Fibroblast of peridontal ligament (primary cell): ENCODE data around the gene RYR3.
A peak's percentile ranks its signal among the peaks of the same experiment; 100 is the strongest.

Source experiments
- DNase-seq: peaks from one replicate; pipeline ENCODE4 v3.0.0-alpha.2; 2010; ENCODE audit errors: extremely low read depth

The RYR3 gene

DNA sequence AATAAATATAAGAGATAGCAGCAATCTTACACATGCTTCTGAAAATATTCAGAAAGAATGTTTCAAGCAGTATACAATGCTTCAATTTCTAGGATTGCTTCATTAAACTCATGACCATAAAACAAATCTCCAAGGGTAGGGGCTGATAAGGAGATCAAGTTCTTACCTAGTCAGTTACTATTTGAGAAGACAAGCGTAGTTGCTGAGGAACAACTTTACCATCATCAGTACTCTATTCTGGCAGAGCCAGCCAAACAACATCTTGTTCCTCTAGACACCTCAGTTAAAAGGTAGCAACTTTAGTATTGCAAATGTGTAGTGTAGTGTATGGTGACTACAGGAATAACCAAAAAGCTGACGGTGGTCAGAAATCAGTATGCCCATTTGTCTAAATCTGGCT, 572.2 kb downstream of the RYR3 start:
- no peak for DNase-seq

DNA sequence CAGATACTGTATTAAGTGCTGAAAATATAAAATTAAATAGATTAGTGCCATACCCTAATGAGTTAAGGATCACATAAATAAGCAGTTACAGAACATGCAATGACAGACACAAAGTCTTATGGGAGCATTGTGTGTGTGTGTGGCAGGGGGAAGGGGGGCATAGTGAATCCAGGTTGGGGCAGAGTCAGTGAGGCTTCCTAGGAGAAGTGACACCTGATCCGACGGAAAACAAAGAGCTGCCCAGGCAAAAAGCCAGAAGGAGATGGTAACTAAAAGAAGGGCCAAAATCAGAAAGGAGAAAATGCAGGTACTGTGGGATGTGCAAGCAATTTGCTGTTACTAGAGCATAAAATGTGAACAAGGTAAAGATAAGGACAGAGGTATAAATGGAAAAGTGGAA, 577.4 kb downstream of the RYR3 start:
- DNase-seq = no peak

DNA sequence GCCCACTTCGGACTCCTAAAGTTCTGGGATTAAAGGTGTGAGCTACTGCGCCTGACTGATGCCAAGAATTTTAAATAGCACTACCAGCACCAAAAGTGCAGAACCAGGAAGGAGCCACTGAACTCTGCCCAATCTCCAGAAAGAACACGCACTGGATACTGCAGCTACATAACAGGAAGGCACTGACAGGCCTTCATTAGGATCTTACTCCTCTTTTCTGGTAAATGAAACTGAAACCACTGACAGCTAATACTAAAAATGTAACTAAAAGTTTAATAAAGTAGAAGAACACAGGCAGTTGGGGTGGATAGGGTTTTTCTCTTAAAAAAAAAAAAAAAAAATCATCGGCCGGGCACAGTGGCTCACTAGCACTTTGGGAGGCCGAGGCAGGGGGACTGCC, 583.4 kb downstream of the RYR3 start:
- DNase-seq = no peak

DNA sequence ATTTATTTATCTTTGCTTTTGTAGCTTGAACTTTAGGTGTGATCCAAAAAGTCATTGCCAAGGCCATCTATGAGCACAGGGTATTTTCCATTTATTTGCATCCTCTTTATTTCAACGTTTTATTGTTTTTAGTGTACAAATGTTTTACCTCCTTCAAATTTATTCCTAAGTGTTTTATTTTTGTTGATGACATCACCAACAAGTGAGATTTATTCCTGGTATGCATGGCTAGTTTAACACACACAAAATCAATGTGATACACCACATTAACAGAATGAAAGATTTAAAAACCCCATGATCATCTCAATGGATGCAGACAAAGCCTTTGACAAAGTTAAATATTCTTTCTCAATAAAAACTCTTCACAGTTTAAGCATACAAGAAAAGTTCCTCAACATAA, 591.3 kb downstream of the RYR3 start:
- DNase-seq = no peak

DNA sequence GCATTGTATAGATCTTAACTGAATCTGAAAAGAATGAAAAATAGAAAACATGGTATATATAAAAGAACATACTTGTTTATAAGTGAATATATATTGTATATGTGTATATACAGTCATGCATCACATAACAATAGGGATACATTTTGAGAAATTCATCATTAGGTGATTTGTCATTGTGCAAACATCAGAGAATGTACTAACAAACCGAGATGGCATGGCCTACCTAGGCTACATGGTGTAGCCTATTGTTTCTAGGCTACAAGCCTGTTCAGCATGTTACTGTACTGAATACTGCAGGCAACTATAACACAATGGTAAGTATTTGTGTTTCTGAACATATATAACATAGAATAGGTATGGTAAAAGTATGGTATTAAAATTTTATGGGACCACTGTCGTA, 592.9 kb downstream of the RYR3 start:
- no peak for DNase-seq

DNA sequence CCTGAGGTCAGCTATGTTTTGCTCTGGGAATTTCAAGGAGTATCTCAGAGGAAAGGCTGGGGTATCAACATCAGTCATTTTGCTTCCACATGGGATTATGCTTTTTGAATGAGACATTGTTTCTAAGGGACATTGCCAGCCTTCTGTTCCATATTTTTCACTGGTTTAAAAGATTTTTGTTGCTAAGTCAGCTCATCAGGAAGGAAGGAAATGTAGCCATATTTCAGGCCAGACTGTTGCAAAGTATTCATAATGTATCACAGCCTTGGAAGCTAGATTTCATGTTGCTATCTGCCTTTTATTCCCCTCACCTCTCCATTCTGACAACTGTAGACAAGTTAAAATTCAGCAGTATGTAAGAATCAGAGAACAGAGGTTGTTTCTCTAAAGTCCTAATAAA, 596.6 kb downstream of the RYR3 start:
- DNase-seq = no peak

DNA sequence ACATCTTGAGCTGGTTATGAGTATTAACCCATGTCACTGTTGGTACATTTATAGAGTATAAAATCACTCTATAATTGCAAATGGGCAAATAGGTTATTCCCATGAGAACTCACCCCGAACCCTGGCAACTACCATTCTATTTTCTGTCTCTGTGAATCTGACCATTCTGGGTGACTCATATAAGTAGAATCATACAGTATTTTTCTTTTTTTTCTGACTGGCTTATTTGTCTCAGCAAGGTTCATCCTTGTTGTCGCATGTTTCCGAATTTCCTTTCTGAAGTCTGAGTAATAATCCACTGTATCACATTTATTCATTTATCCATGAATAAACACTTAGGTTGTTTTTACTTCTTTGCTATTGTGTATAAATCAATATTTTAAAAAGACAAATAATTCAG, 597.6 kb downstream of the RYR3 start:
- DNase-seq = peak; percentile 18

DNA sequence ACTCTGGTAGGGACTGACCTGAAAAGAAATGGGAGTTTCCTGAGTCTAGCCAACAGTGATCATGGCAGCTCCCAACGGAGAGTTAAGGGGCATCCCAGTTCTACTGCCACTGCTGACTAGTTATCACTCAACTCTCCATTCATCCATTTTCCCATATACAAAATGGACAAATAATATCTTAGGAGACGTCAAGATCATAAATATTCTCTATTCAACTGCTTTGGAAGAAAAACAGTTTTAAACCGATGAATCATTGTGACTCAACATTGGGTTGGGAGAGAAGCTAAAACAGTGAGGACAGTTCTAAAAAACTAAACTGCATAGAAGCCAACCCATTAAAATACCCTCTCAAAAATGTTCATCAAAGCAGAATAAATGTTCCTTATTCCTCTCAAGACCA, 600.0 kb downstream of the RYR3 start:
- DNase-seq = peak; percentile 52

DNA sequence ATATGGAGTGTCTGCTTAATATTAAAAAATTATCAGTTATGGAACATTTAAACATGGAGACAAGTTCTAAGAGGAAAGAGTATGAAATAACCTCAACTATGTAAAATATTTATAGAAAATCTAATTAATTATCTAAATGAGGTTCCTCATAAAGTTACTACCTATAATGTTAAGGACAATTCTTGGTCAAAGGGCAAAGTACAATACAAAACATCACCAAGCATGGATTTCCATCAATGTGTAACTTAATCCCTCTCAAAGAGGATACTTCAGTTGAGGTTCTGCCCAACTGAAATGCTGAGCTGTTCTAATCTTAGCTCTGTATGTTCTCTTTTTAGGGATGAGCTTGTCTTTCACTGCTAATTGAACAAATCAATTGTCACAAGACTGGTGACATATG, 601.6 kb downstream of the RYR3 start:
- DNase-seq = no peak

DNA sequence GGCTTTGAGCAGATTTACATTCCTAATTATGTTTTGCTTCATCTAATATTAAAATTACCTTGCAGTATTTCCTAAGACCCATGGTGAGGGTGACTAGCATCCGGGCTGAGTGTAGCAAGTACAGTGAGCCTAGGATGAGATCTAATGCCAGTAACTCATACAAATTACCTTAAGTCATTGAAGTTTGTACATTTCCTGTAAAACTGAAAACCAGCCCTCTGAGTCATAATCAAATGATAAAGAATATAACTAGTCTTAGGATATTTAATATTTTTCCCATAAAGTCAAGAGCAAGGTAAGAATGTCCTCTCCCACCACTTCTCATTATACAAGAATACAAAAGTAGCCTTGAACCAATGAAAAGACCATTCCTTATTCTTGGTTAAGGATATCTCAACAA, 602.7 kb downstream of the RYR3 start:
- DNase-seq = no peak
